Left cardiac atrium (tissue), 4 donors: ENCODE measurements around the gene BNIP5. TPM values are rescaled to one million over a fixed set of nuclear protein-coding genes. Genes with fewer than 3 reads are reported as not detected.
"Not testable (repeated sequence)": the region's sequence is repeated elsewhere in the genome, so short reads cannot be mapped to it uniquely, and the experiment has no call there.

Source experiments
- ATAC-seq, 2 donors: fragments of 200-7000 bp; cut with Tn5 transposase; one replicate each; pipeline ENCODE4 v1.9.1; 2020; ENCODE audit warnings: mild to moderate bottlenecking in 2 of 2, moderate library complexity in 2 of 2
- DNase-seq: peaks from one replicate; pipeline ENCODE4 v3.0.0-alpha.2; 2020
- intact Hi-C, 2 donors: fragments of 100-400 bp; cut with DNase I; formaldehyde crosslinking; loops; one replicate each; pipeline versions ENCODE4 v1.14.1 to v1.15.1; 2022 to 2023
- total RNA-seq, 2 donors: library from RNA; stranded (reverse); fragmentation: NEBNext Ultra II Directional; extraction: Animal tissue kit (Norgen Biotek cat#: 25700); gene quantifications; one replicate each; pipeline ENCODE4 v1.2.1, GENCODE V29; 2021
- donor health status: DM: no; HTN: yes; CAD: no.
- donor health status: DM: no; HTN: yes; CAD: no; lungs with severe emphysema.
- donor health status: DM: yes; HTN: yes; CAD: no.
- donor health status: Dilated cardiomyopathy.

BNIP5 gene
- total RNA-seq, 2 donors from 2014 or later, result not detected

GRCh38 chr6:36368921-36369865, 32.5 kb upstream of the BNIP5 start:
- DNase-seq, result no peak
- intact Hi-C loops, result no loop called here
- ATAC-seq, result no peak

- DNase-seq, result no peak
- ATAC-seq, result no peak
- intact Hi-C loops, result no loop called here
Observed at GRCh38 chr6:36368421-36368820, 31.7 kb upstream of the BNIP5 start.

GRCh38 chr6:36367743-36368142, 31.1 kb upstream of the BNIP5 start:
- DNase-seq (no peak), ATAC-seq (no peak)
- intact Hi-C loops, result no loop called here

GRCh38 chr6:36364669-36365479, 28.2 kb upstream of the BNIP5 start:
- DNase-seq (no peak), ATAC-seq (no peak)
- intact Hi-C loops, result loop anchor here in 1 of 2 donors (5.0 kb wide), 1 partner anchor 63 kb away; no protein-coding TSS in a partner anchor

- DNase-seq, result not testable (repeated sequence)
- intact Hi-C loops, result loop anchor here in 1 of 2 donors (5.0 kb wide), 1 partner anchor 62 kb away; no protein-coding TSS in a partner anchor
Observed at GRCh38 chr6:36364061-36364635, 27.5 kb upstream of the BNIP5 start.

DNA sequence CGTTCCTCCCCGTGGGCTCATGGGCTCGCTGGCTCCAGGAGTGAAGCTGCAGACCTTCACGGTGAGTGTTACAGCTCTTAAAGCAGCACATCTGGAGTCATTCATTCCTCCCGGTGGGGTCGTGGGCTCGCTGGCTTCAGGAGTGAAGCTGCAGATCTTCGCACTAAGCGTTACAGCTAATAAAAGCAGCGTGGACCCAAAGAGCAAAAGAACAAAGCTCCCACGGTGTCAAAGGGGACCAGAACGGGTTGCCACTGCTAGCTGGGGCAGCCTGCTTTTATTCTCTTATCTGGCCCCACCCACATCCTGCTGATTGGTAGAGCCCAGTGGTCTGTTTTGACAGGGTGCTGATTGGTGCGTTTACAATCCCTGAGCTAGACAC, 26.7 kb upstream of the BNIP5 start:
- intact Hi-C loops, result loop anchor here in 1 of 2 donors (5.0 kb wide), 1 partner anchor 61 kb away; no protein-coding TSS in a partner anchor
- not testable (repeated sequence) for DNase-seq

More at GRCh38 chr6:36364061-36364635, 27.5 kb upstream of the BNIP5 start:
- not testable (repeated sequence) for ATAC-seq

GRCh38 chr6:36362551-36363370, 26.1 kb upstream of the BNIP5 start:
- intact Hi-C loops, result loop anchor here in 1 of 2 donors (5.0 kb wide), 1 partner anchor 60 kb away; no protein-coding TSS in a partner anchor
- DNase-seq (no peak), ATAC-seq (no peak)

More for the DNA sequence above, 26.7 kb upstream of the BNIP5 start:
- ATAC-seq, result not testable (repeated sequence)

DNA sequence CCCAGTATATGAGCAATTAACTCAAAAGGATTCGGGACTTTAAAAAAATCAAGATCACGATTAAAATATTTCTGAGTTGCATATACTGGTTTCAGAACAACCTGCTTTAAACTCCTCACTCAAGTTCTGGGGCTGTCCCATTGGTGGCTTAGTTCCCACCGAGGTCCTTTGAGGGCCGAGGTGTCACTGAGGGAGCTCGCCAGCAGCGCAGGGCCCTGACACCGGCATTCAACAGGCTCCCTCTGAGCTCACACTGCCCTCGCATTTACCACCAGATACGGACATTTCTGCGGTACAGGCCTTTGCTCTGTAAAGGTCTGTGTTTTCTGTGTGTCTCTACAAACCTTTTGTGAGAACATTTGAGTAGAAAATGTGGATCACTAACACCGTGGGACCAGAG, 24.4 kb upstream of the BNIP5 start:
- DNase-seq (no peak), ATAC-seq (no peak)
- intact Hi-C loops, result loop anchor here in 1 of 2 donors (5.0 kb wide), 1 partner anchor 59 kb away; no protein-coding TSS in a partner anchor

DNA sequence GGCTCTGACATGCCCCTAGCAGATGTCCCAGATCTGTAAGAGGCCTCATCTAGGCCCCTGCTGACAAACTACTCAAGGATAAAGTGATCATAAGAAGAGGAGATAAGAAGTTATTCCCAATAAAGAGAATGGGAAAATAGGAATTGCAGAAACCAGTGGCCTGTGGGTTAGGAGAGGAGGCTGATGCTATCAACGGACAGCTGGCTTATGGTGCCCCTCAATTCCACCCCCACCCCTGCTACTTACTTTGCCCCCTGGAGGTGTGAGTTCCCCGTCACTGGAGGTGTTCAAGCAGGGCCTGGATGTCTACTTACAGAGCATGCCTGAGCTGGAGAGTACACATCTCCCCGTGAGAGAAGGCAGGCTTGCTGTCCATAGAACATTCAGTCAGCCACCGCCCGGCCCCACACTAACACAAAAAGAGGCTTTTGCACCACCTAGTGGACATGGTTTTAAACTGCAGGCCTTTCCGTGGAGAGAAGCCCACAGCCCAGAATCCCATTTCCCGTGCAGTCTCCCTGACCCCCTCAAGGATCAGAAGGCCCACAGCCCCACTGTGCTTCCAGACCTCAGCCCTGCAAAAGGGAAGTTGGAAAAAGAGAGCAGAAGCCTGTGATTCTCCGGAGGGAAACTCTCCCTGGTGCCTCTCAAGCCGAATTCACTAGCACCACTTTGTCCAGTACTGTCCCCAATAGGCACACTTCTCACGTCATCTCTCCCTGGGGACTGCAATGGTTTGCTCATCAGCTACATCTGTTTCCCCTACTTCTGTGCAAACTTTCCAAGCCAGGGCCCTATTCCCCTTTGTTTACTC, 23.8 kb upstream of the BNIP5 start:
- peak; percentile 84 for DNase-seq
- peak; percentile 88 to 91 for ATAC-seq
- intact Hi-C loops, result loop anchor here (1.0 to 5.0 kb wide), 2 partner anchors 58 kb away; no protein-coding TSS in a partner anchor

DNA sequence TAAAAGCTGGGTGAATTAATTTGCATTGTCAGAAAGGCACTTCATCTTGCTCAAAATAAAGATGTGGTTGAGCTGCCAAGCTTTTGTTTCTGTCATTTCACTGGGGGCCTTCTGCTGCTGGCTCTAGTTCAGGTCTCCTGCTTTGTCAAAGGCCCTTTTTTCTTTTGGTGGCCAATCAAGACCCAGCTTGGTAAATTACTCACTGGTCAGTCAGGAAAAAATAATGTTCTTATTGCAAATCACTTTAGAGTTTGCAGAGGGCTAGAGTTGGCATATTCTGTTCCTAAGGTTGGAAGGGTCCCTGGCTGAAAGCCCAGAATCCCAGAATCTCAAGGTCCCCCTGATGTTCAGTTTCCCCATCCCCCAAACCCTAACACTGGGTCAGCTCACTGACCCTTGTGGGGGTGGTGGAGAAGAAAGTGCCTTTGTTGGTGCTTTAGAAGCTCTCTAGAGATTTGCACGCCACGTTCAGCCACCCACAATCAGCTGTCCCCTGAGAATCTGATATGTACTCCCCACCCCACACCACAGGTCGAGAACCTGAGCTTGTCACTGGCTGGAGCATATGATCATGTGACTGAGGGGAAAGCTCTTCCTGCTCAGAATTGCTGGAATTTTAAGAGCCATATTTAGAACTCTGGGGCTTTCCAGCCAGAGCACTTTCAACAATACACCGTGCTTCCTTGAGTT, 21.7 kb upstream of the BNIP5 start:
- intact Hi-C loops, result loop anchor here in 1 of 2 donors (5.0 kb wide), 1 partner anchor 231 kb away; no protein-coding TSS in a partner anchor
- DNase-seq, result no peak
- ATAC-seq, result peak; percentile 22 to 53

- DNase-seq, result no peak
- intact Hi-C loops, result loop anchor here in 1 of 2 donors (5.0 kb wide), 1 partner anchor 231 kb away; no protein-coding TSS in a partner anchor
- ATAC-seq, result no peak
Observed at GRCh38 chr6:36357872-36358225, 21.2 kb upstream of the BNIP5 start.

- intact Hi-C loops, result loop anchor here in 1 of 2 donors (5.0 kb wide), 1 partner anchor 229 kb away; no protein-coding TSS in a partner anchor
- ATAC-seq (no peak), DNase-seq (no peak)
Observed at GRCh38 chr6:36355819-36356218, 19.1 kb upstream of the BNIP5 start.

GRCh38 chr6:36353411-36353915, 16.8 kb upstream of the BNIP5 start:
- intact Hi-C loops, result no loop called here
- DNase-seq, result no peak
- ATAC-seq, result no peak

GRCh38 chr6:36352477-36353157, 15.9 kb upstream of the BNIP5 start:
- DNase-seq, result no peak
- intact Hi-C loops, result no loop called here
- ATAC-seq, result no peak

DNA sequence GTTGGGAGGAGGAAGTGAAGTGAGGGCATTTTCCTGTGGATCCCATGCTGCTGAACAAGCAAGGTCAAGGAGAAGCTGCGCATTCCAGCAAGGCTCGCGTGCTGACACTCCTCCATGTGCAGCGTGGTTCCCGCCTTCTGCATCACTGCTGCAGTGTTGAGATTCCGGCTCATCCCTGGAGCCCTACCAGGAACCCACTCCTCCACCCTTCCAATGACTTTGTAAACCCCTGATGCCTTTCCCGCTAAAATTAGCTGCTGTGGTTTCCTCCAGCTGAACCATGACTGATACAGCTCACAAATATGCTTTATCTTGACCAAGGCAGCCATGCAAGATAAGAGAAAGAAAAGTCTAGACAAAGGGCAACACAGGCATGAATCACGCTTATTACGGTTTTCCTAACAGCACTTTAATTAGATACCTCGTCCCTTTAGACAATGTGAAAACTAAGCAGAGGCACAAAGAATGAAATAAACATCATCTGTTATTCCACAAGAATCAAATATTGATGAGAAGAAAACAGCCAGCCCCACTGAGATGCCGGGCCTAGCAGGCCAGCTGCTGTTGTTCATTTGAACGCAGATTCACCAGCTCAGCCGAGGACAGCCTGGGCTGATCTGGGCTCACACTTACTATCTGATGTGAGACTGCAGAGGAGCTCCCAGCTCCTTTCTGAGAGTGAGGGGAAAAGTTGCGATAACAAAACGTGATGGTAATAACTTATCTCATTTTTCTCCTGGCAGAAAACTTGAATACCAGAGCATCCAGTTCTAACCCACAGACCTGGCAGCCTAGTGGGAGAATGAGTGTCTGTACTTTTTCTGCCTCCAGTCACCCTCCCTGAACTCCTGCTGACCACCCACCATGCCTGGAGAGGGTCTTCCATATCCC, 14.2 kb upstream of the BNIP5 start:
- ATAC-seq (peak; percentile 60 to 95), DNase-seq (peak; percentile 74)
- intact Hi-C loops, result no loop called here
